Smooth muscle cell (in vitro differentiated cells): ENCODE results near the gene GNG11. TPM values are rescaled to one million over a fixed set of nuclear protein-coding genes. Genes with fewer than 3 reads are reported as not detected.

Experiments used
- DNase-seq: peaks from one replicate; lab custom pipeline; 2025; ENCODE audit not compliant: unreplicated experiment; lab: John Stamatoyannopoulos, UW
- H2AFZ ChIP-seq: fragments of 200-600 bp; sonication (generic); 2 replicates; pipeline ENCODE4 v1.6.0; 2016; ENCODE audit warnings: antibody characterized with exemption, low read depth, mild to moderate bottlenecking
- H3F3A ChIP-seq: fragments of 200-600 bp; sonication (generic); 2 replicates; pipeline ENCODE4 v1.6.0; 2017; ENCODE audit warnings: antibody characterized with exemption, low read depth
- H3K27ac ChIP-seq: fragments of 200-600 bp; sonication (generic); 2 replicates; pipeline ENCODE4 v1.5.1; 2016; ENCODE audit warnings: low read depth, mild to moderate bottlenecking
- H3K27me3 ChIP-seq: fragments of 200-600 bp; sonication (generic); 2 replicates; pipeline ENCODE4 v1.6.1; 2016; ENCODE audit warnings: low read depth, mild to moderate bottlenecking
- H3K36me3 ChIP-seq: fragments of 200-600 bp; sonication (generic); 2 replicates; pipeline ENCODE4 v1.5.1; 2016; ENCODE audit warnings: low read depth
- H3K4me1 ChIP-seq: fragments of 200-600 bp; sonication (generic); 2 replicates; pipeline ENCODE4 v1.5.1; 2016; ENCODE audit warnings: low read depth
- H3K4me2 ChIP-seq: fragments of 200-600 bp; sonication (generic); 2 replicates; pipeline ENCODE4 v1.6.0; 2016; ENCODE audit warnings: mild to moderate bottlenecking
- H3K4me3 ChIP-seq: fragments of 200-600 bp; sonication (generic); 2 replicates; pipeline ENCODE4 v1.5.1; 2016; ENCODE audit warnings: mild to moderate bottlenecking
- H3K79me2 ChIP-seq: fragments of 200-600 bp; sonication (generic); 2 replicates; pipeline ENCODE4 v1.6.0; 2016; ENCODE audit warnings: low read depth, mild to moderate bottlenecking
- H3K9ac ChIP-seq: fragments of 200-600 bp; sonication (generic); 2 replicates; pipeline ENCODE4 v1.6.0; 2016; ENCODE audit warnings: low read depth
- H3K9me3 ChIP-seq: fragments of 200-600 bp; sonication (generic); replicated peaks from 2 replicates; pipeline ENCODE4 v1.5.1; 2016; ENCODE audit warnings: low read depth
- H4K20me1 ChIP-seq: fragments of 200-600 bp; sonication (generic); 2 replicates; pipeline ENCODE4 v1.6.0; 2016; ENCODE audit warnings: low read depth
- CTCF ChIP-seq: fragments of 200-600 bp; sonication (generic); IDR thresholded peaks from 2 replicates; pipeline ENCODE4 v1.5.1; 2017; ENCODE audit warnings: borderline replicate concordance, mild to moderate bottlenecking, antibody characterized with exemption; ENCODE audit not compliant: insufficient read depth, poor library complexity, severe bottlenecking
- WGBS: methylation state at CpG from one replicate; pipeline ENCODE4 v1.1.7; 2016; ENCODE audit warnings: low lambda C conversion rate; 5-methylcytosine and 5-hydroxymethylcytosine counted together
- polyA plus RNA-seq: library from polyadenylated mRNA; unstranded; fragments of >200 nt; fragmentation: Nextera tagmentation; extraction: Ambion mirVana; gene quantifications from 2 replicates; pipeline ENCODE4 v1.2.1, GENCODE V29; 2016
- total RNA-seq: library from RNA; depleted of rRNA; stranded (reverse); fragments of >200 nt; gene quantifications from 2 replicates; pipeline ENCODE4 v1.2.3, GENCODE V29; 2014

Gene GNG11
- 13.4 and 18.9 TPM in 2 replicates for total RNA-seq
- 22.3 and 31.2 TPM in 2 replicates for polyA plus RNA-seq

GRCh38 chr7:93921607-93922566 is at the start of gene GNG11:
Gene GNG11 (plus strand): TSS chr7:93921735. CDS start chr7:93922138, 403 bp downstream.
- TF ChIP-seq CTCF: no peak
- H3K27me3 ChIP-seq: no peaks in the 10 kb centered on the region
- H4K20me1 ChIP-seq: no peaks in the 10 kb centered on the region
- H3K4me1 ChIP-seq: peaks cover 24% of the 10 kb centered on the region
- DNase-seq: peak; percentile 42
- H3K4me2 ChIP-seq: peak within 1 kb of the TSS; percentile 85
- H3K27ac ChIP-seq: peak within 1 kb of the TSS; percentile 76
- H3K79me2 ChIP-seq: peaks cover 17% of the 10 kb centered on the region
- H3K4me3 ChIP-seq: peak within 1 kb of the TSS; percentile 55
- H3K36me3 ChIP-seq: peaks cover 6% of the 10 kb centered on the region
- H2AFZ ChIP-seq: peak within 1 kb of the TSS; percentile 68
- H3F3A ChIP-seq: peaks cover 7% of the 10 kb centered on the region
- WGBS: 5% methylated on average over 39 of the region's 39 CpGs
- no peaks in the 10 kb centered on the region for H3K9me3 ChIP-seq
- H3K9ac ChIP-seq: peak within 1 kb of the TSS; percentile 77

DNA sequence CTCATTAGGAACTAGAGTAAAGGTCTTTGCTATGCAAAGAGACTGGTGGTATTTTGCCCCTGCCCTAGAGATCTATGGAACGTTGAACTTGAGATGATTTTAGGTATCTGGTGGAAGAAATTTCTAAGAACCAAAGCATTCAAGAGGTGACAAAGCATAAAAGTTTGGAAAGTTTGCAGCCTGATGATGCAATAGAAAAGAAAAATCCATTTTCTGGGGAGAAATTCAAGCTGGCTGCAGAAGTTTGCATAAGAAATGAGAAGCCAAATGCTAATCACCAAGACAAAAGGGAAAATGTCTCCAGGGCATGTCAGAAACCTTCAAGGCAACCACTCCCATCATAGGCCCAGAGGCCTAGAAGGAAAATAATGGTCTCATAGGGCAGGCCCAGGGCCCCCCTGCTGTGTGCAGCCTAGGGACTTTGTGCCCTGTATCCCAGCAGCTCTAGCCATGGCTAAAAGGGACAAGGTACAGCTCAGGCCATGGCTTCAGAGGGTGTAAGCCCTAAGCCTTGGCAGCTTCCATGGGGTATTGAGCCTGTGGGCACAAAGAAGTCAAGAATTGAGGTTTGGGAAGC is 47.4 kb upstream of the GNG11 start:
- H2AFZ ChIP-seq: no peak overlapping the region
- no peak for TF ChIP-seq CTCF
- no peak overlapping the region for H3K4me2 ChIP-seq
- no peaks in the 10 kb centered on the region for H3K36me3 ChIP-seq
- H3F3A ChIP-seq: no peaks in the 10 kb centered on the region
- H3K4me3 ChIP-seq: no peak overlapping the region
- no peaks in the 10 kb centered on the region for H3K27me3 ChIP-seq
- no peak overlapping the region for H3K27ac ChIP-seq
- no peak for DNase-seq
- H3K9ac ChIP-seq: no peak overlapping the region
- 77% methylated on average over 1 of the region's 1 CpG for WGBS
- H3K9me3 ChIP-seq: no peaks in the 10 kb centered on the region
- no peaks in the 10 kb centered on the region for H4K20me1 ChIP-seq
- H3K4me1 ChIP-seq: no peaks in the 10 kb centered on the region
- H3K79me2 ChIP-seq: no peaks in the 10 kb centered on the region

DNA sequence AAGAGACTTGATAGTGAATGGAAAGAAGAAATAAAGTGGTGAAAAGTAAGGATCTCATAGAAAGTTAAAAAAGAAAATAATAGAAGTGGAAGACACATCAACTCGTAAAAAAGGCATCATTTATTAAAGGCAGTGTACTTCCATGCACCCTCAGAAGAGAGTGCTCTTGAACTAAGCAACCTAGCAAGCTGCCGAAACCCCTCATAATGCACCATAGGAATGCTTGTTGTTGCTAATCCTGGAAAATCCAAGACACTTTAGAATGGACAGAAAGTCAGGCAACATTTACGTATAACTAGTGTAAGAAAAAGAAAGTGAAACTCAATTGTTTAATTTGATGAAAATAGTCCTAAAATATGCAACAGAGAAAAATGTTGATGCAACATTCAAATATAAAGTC is 43.8 kb upstream of the GNG11 start:
- no peaks in the 10 kb centered on the region for H3K27me3 ChIP-seq
- no peaks in the 10 kb centered on the region for H4K20me1 ChIP-seq
- no peak overlapping the region for H3K27ac ChIP-seq
- no peak overlapping the region for H2AFZ ChIP-seq
- no peak overlapping the region for H3K4me3 ChIP-seq
- 85% methylated on average over 3 of the region's 3 CpGs for WGBS
- DNase-seq: no peak
- no peaks in the 10 kb centered on the region for H3K4me1 ChIP-seq
- H3K4me2 ChIP-seq: no peak overlapping the region
- H3K9ac ChIP-seq: no peak overlapping the region
- no peak for TF ChIP-seq CTCF
- H3K79me2 ChIP-seq: no peaks in the 10 kb centered on the region
- H3K36me3 ChIP-seq: no peaks in the 10 kb centered on the region
- H3K9me3 ChIP-seq: no peaks in the 10 kb centered on the region
- no peaks in the 10 kb centered on the region for H3F3A ChIP-seq
